Jurkat, Clone E6-1 (cell line): Measurements from ENCODE around the gene DOCK4.

Experiments used
- DNase-seq: peaks from one replicate; pipeline ENCODE4 v3.0.0-alpha.2; 2011; ENCODE audit warnings: low read depth, low spot score
- H3K4me3 ChIP-seq: 2 replicates; pipeline ENCODE4 v1.5.1; 2011; ENCODE audit warnings: mild to moderate bottlenecking, low read length, control low read depth, moderate library complexity

Gene DOCK4

GRCh38 chr7:111832174-111832573 lies 374.0 kb downstream of the DOCK4 start:
- no peak overlapping the region for H3K4me3 ChIP-seq
- no peak for DNase-seq

GRCh38 chr7:111829221-111829620 lies 377.0 kb downstream of the DOCK4 start:
- no peak overlapping the region for H3K4me3 ChIP-seq
- no peak for DNase-seq

GRCh38 chr7:111827863-111828504 lies 378.2 kb downstream of the DOCK4 start:
- DNase-seq, result no peak

GRCh38 chr7:111825046-111825445 lies 381.2 kb downstream of the DOCK4 start:
- H3K4me3 ChIP-seq, result no peak overlapping the region
- no peak for DNase-seq

More at GRCh38 chr7:111827863-111828504, 378.2 kb downstream of the DOCK4 start:
- H3K4me3 ChIP-seq, result no peak overlapping the region

GRCh38 chr7:111823826-111824225 lies 382.4 kb downstream of the DOCK4 start:
- no peak overlapping the region for H3K4me3 ChIP-seq

GRCh38 chr7:111821046-111821445 lies 385.2 kb downstream of the DOCK4 start:
- DNase-seq, result no peak
- H3K4me3 ChIP-seq, result no peak overlapping the region

More at GRCh38 chr7:111823826-111824225, 382.4 kb downstream of the DOCK4 start:
- no peak for DNase-seq

GRCh38 chr7:111820621-111821020 lies 385.6 kb downstream of the DOCK4 start:
- DNase-seq, result no peak
- H3K4me3 ChIP-seq, result no peak overlapping the region

- H3K4me3 ChIP-seq, result no peak overlapping the region
- no peak for DNase-seq
Observed at GRCh38 chr7:111820121-111820520, 386.1 kb downstream of the DOCK4 start.

GRCh38 chr7:111815354-111815753 lies 390.8 kb downstream of the DOCK4 start:
- DNase-seq, result no peak
- H3K4me3 ChIP-seq, result no peak overlapping the region

- no peak for DNase-seq
- H3K4me3 ChIP-seq, result no peak overlapping the region
Observed at GRCh38 chr7:111813306-111813705, 392.9 kb downstream of the DOCK4 start.

GRCh38 chr7:111806232-111806631 lies 400.0 kb downstream of the DOCK4 start:
- DNase-seq, result no peak
- H3K4me3 ChIP-seq, result no peak overlapping the region

- no peak for DNase-seq
- H3K4me3 ChIP-seq, result no peak overlapping the region
Observed at GRCh38 chr7:111803015-111803758, 403.0 kb downstream of the DOCK4 start.

- no peak overlapping the region for H3K4me3 ChIP-seq
- DNase-seq, result no peak
Observed at GRCh38 chr7:111802194-111802772, 403.9 kb downstream of the DOCK4 start.

GRCh38 chr7:111801277-111801676 lies 404.9 kb downstream of the DOCK4 start:
- no peak for DNase-seq
- H3K4me3 ChIP-seq, result no peak overlapping the region

- no peak overlapping the region for H3K4me3 ChIP-seq
- DNase-seq, result peak; percentile 22
Observed at GRCh38 chr7:111796671-111797070, 409.5 kb downstream of the DOCK4 start.

- no peak for DNase-seq
Observed at GRCh38 chr7:111789870-111790269, 416.3 kb downstream of the DOCK4 start.

GRCh38 chr7:111789048-111789320 lies 417.2 kb downstream of the DOCK4 start:
- no peak for DNase-seq
- no peak overlapping the region for H3K4me3 ChIP-seq

More at GRCh38 chr7:111789870-111790269, 416.3 kb downstream of the DOCK4 start:
- H3K4me3 ChIP-seq, result no peak overlapping the region

- DNase-seq, result no peak
Observed at GRCh38 chr7:111788286-111789047, 417.7 kb downstream of the DOCK4 start.

GRCh38 chr7:111787741-111788140 lies 418.5 kb downstream of the DOCK4 start:
- no peak overlapping the region for H3K4me3 ChIP-seq
- DNase-seq, result no peak

More at GRCh38 chr7:111788286-111789047, 417.7 kb downstream of the DOCK4 start:
- H3K4me3 ChIP-seq, result no peak overlapping the region

- no peak overlapping the region for H3K4me3 ChIP-seq
- no peak for DNase-seq
Observed at GRCh38 chr7:111787099-111787498, 419.1 kb downstream of the DOCK4 start.
